Measurements from ENCODE around the gene PKN1.

DNA sequence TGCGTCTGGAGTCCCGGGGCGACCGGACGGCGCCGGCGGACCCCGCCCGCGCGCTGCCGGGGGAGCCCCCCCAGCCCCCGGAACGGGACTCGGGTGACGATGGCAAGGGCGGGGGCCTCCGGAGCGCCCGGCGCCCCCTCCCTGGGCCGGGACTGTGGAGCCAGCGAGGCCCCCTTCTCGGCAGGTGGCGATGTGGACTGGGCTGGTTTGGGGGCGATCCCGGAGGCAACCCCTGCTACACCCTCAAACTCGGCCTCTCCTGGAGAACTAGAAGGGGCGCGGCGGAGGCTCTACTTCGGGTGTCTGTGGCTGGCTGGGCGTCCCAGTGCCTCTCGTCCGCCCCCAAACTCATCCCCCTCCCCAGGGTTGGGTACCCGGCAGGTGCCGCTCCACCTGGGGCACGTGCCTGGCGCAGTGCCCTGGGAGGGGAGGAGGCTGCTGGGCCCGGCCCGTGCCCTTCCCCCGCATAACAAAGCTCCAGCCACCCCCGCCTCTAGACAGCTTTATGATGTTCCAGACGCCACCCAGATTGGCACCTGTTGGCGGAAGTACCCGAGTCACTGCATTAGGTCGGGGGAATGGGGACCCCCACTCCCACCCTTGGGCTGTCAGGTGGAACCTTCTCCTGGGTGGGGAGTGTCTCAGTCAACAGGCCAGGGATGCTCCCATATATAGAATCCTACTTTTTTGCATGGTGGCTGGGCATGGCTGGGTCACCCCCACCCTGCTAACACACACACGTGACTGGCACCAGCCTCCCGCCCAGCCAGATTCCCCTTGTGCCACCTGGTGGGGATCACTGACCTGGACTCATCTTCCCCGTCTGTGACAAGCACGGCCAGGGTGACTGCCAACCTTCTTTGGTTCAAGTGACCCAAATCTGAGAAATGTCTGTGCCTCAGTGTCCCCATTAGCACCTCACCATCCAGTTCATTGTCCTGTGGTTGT lies 722 bp downstream of the PKN1 start:
- no peak for TF ChIP-seq RFX5 (IDR thresholded peaks at IDR 0.05; ENCODE audit: low read depth, low read length)
- TF ChIP-seq, protein P1, sequence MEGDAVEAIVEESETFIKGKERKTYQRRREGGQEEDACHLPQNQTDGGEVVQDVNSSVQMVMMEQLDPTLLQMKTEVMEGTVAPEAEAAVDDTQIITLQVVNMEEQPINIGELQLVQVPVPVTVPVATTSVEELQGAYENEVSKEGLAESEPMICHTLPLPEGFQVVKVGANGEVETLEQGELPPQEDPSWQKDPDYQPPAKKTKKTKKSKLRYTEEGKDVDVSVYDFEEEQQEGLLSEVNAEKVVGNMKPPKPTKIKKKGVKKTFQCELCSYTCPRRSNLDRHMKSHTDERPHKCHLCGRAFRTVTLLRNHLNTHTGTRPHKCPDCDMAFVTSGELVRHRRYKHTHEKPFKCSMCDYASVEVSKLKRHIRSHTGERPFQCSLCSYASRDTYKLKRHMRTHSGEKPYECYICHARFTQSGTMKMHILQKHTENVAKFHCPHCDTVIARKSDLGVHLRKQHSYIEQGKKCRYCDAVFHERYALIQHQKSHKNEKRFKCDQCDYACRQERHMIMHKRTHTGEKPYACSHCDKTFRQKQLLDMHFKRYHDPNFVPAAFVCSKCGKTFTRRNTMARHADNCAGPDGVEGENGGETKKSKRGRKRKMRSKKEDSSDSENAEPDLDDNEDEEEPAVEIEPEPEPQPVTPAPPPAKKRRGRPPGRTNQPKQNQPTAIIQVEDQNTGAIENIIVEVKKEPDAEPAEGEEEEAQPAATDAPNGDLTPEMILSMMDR (CRISPR knock-in tag; IDR thresholded peaks at IDR 0.05), result peak; percentile 25; the same call in 1 of the 2 replicates
- TF ChIP-seq ELF3 (CRISPR knock-in tag; IDR thresholded peaks at IDR 0.05), result no peak
- no peak for TF ChIP-seq JUND (CRISPR knock-in tag; IDR thresholded peaks at IDR 0.05)
- TF ChIP-seq, protein P2, sequence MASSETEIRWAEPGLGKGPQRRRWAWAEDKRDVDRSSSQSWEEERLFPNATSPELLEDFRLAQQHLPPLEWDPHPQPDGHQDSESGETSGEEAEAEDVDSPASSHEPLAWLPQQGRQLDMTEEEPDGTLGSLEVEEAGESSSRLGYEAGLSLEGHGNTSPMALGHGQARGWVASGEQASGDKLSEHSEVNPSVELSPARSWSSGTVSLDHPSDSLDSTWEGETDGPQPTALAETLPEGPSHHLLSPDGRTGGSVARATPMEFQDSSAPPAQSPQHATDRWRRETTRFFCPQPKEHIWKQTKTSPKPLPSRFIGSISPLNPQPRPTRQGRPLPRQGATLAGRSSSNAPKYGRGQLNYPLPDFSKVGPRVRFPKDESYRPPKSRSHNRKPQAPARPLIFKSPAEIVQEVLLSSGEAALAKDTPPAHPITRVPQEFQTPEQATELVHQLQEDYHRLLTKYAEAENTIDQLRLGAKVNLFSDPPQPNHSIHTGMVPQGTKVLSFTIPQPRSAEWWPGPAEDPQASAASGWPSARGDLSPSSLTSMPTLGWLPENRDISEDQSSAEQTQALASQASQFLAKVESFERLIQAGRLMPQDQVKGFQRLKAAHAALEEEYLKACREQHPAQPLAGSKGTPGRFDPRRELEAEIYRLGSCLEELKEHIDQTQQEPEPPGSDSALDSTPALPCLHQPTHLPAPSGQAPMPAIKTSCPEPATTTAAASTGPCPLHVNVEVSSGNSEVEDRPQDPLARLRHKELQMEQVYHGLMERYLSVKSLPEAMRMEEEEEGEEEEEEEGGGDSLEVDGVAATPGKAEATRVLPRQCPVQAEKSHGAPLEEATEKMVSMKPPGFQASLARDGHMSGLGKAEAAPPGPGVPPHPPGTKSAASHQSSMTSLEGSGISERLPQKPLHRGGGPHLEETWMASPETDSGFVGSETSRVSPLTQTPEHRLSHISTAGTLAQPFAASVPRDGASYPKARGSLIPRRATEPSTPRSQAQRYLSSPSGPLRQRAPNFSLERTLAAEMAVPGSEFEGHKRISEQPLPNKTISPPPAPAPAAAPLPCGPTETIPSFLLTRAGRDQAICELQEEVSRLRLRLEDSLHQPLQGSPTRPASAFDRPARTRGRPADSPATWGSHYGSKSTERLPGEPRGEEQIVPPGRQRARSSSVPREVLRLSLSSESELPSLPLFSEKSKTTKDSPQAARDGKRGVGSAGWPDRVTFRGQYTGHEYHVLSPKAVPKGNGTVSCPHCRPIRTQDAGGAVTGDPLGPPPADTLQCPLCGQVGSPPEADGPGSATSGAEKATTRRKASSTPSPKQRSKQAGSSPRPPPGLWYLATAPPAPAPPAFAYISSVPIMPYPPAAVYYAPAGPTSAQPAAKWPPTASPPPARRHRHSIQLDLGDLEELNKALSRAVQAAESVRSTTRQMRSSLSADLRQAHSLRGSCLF (CRISPR knock-in tag; IDR thresholded peaks at IDR 0.05; ENCODE audit: borderline replicate concordance), result no peak
- TF ChIP-seq, protein P3, sequence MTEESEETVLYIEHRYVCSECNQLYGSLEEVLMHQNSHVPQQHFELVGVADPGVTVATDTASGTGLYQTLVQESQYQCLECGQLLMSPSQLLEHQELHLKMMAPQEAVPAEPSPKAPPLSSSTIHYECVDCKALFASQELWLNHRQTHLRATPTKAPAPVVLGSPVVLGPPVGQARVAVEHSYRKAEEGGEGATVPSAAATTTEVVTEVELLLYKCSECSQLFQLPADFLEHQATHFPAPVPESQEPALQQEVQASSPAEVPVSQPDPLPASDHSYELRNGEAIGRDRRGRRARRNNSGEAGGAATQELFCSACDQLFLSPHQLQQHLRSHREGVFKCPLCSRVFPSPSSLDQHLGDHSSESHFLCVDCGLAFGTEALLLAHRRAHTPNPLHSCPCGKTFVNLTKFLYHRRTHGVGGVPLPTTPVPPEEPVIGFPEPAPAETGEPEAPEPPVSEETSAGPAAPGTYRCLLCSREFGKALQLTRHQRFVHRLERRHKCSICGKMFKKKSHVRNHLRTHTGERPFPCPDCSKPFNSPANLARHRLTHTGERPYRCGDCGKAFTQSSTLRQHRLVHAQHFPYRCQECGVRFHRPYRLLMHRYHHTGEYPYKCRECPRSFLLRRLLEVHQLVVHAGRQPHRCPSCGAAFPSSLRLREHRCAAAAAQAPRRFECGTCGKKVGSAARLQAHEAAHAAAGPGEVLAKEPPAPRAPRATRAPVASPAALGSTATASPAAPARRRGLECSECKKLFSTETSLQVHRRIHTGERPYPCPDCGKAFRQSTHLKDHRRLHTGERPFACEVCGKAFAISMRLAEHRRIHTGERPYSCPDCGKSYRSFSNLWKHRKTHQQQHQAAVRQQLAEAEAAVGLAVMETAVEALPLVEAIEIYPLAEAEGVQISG (CRISPR knock-in tag; IDR thresholded peaks at IDR 0.05), result no peak
- TF ChIP-seq BCL6 (CRISPR knock-in tag; IDR thresholded peaks at IDR 0.05), result no peak
- no peak for TF ChIP-seq ZNF274 (CRISPR knock-in tag; IDR thresholded peaks at IDR 0.05)
- TF ChIP-seq MTF1 (CRISPR knock-in tag; IDR thresholded peaks at IDR 0.05), result no peak
- TF ChIP-seq ZNF879 (CRISPR knock-in tag; IDR thresholded peaks at IDR 0.05), result no peak

Measured in HepG2 (cell line).